Endothelial cell of umbilical vein (primary cell): ENCODE measurements around the gene CACNA1S.

Source experiments
- JUN ChIP-seq: IDR thresholded peaks from 2 replicates; pipeline ENCODE4 v1.6.1; 2011; ENCODE audit warnings: borderline replicate concordance, low read depth; ENCODE audit not compliant: insufficient read length, insufficient read depth
- POLR2A ChIP-seq: IDR thresholded peaks from 2 replicates; pipeline ENCODE4 v1.6.1; 2012; ENCODE audit warnings: low read depth, mild to moderate bottlenecking, control low read depth, low read length
- TF ChIP-seq, protein P1 (sequence below), 2 donors: IDR thresholded peaks; 1 replicate in 1 of 2; 2 replicates in 1 of 2; pipeline ENCODE4 v1.5.1; 2011; ENCODE audit warnings: low read length in 2 of 2, mild to moderate bottlenecking in 2 of 2, moderate library complexity in 2 of 2, control low read depth in 1 of 2, inconsistent platforms in 1 of 2, low read depth in 1 of 2; ENCODE audit not compliant: insufficient read depth in 1 of 2; ENCODE audit errors: extremely low read depth in 1 of 2

- TF ChIP-seq JUN (no peak), POLR2A (no peak)
- TF ChIP-seq, protein P1, sequence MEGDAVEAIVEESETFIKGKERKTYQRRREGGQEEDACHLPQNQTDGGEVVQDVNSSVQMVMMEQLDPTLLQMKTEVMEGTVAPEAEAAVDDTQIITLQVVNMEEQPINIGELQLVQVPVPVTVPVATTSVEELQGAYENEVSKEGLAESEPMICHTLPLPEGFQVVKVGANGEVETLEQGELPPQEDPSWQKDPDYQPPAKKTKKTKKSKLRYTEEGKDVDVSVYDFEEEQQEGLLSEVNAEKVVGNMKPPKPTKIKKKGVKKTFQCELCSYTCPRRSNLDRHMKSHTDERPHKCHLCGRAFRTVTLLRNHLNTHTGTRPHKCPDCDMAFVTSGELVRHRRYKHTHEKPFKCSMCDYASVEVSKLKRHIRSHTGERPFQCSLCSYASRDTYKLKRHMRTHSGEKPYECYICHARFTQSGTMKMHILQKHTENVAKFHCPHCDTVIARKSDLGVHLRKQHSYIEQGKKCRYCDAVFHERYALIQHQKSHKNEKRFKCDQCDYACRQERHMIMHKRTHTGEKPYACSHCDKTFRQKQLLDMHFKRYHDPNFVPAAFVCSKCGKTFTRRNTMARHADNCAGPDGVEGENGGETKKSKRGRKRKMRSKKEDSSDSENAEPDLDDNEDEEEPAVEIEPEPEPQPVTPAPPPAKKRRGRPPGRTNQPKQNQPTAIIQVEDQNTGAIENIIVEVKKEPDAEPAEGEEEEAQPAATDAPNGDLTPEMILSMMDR (IDR thresholded peaks at IDR 0.05; ENCODE audit: extremely low read depth in 1 of 2, insufficient read depth in 1 of 2, low read depth in 1 of 2, low read length in 2 of 2), result no peak
Observed at GRCh38 chr1:201063145-201063544, 49.1 kb downstream of the CACNA1S start.
